Spleen (tissue), 7 donors: ENCODE data around the gene SUSD4.

Experiments
- CTCF ChIP-seq, 11 experiments: fragments of 200-600 bp in 7 of 11; fragments of 450-650 bp in 4 of 11; sonication (generic) in 4 of 11; IDR thresholded peaks in 8 of 11; conservative IDR thresholded peaks in 3 of 11; 1 replicate in 7 of 11; 2 replicates in 4 of 11; pipeline versions ENCODE4 v1.4.0 to v1.8.0; 2016 to 2021; ENCODE audit warnings: antibody characterized with exemption in 11 of 11, inconsistent platforms in 4 of 11, mild to moderate bottlenecking in 1 of 11
- POLR2A ChIP-seq, 3 donors: fragments of 450-650 bp; IDR thresholded peaks; one replicate each; pipeline ENCODE4 v1.5.1; 2017; ENCODE audit warnings: antibody characterized with exemption in 3 of 3, mild to moderate bottlenecking in 1 of 3
- donor health status: DM: no; HTN: no; CAD: no; lungs with moderate emphysema.
- donor health status: DM: no; HTN: no; CAD: no.
- donor health status: DM: no; HTN: no; CAD: no.

GRCh38 chr1:223180731-223181321 lies 183.2 kb downstream of the SUSD4 start:
- TF ChIP-seq CTCF (IDR thresholded peaks at IDR 0.05 in 8 of 11, conservative IDR thresholded peaks at IDR 0.05 in 3 of 11) = no peak
- no peak for TF ChIP-seq POLR2A (IDR thresholded peaks at IDR 0.05)
